Amygdala (tissue), 56 donors: ENCODE results near the gene CNNM2.
"Not testable (repeated sequence)": the region's sequence is repeated elsewhere in the genome, so short reads cannot be mapped to it uniquely, and the experiment has no call there.

Experiments used
- DNase-seq, 56 donors: peaks; one replicate each; lab custom pipeline; 2025; lab: John Stamatoyannopoulos, UW

The CNNM2 gene

GRCh38 chr10:102964713-102965112 is 46.6 kb downstream of the CNNM2 start:
- DNase-seq: no peak

- no peak for DNase-seq
Measured at GRCh38 chr10:102965311-102965851, 47.3 kb downstream of the CNNM2 start.

GRCh38 chr10:102967123-102967522 is 49.0 kb downstream of the CNNM2 start:
- no peak for DNase-seq

- DNase-seq: no peak
Measured at GRCh38 chr10:102970562-102971340, 52.7 kb downstream of the CNNM2 start.

GRCh38 chr10:102975483-102976379 is 57.6 kb downstream of the CNNM2 start:
- no peak for DNase-seq

- not testable (repeated sequence) for DNase-seq
Measured at GRCh38 chr10:102976380-102976726, 58.3 kb downstream of the CNNM2 start.

GRCh38 chr10:102982296-102982695 is 64.2 kb downstream of the CNNM2 start:
- DNase-seq: peak in 2 of 56 donors; percentile 0 to 2

- no peak for DNase-seq
Measured at GRCh38 chr10:102984086-102984485, 66.0 kb downstream of the CNNM2 start.

- DNase-seq: no peak
Measured at GRCh38 chr10:102985811-102986210, 67.7 kb downstream of the CNNM2 start.

GRCh38 chr10:102988404-102989314 is 70.6 kb downstream of the CNNM2 start:
- no peak for DNase-seq

- DNase-seq: peak in 1 of 56 donors; percentile 10
Measured at GRCh38 chr10:102994531-102995295, 76.6 kb downstream of the CNNM2 start.

GRCh38 chr10:102996876-102997275 is 78.8 kb downstream of the CNNM2 start:
- DNase-seq: no peak

- no peak for DNase-seq
Measured at GRCh38 chr10:102997998-102998397, 79.9 kb downstream of the CNNM2 start.

GRCh38 chr10:102998399-102998907 is 80.4 kb downstream of the CNNM2 start:
- DNase-seq: no peak

- not testable (repeated sequence) for DNase-seq
Measured at GRCh38 chr10:103000050-103000449, 82.0 kb downstream of the CNNM2 start.

GRCh38 chr10:103007017-103007416 is 88.9 kb downstream of the CNNM2 start:
- no peak for DNase-seq

- DNase-seq: no peak
Measured at GRCh38 chr10:103013416-103013815, 95.3 kb downstream of the CNNM2 start.

- DNase-seq: no peak
Measured at GRCh38 chr10:103019425-103019824, 101.3 kb downstream of the CNNM2 start.

- no peak for DNase-seq
Measured at GRCh38 chr10:103021150-103021899, 103.2 kb downstream of the CNNM2 start.
